ENCODE results near the gene ADD2. TPM values are rescaled to one million over a fixed set of nuclear protein-coding genes. Genes with fewer than 3 reads are reported as not detected.

The ADD2 gene
- total RNA-seq, 1 donor from 2014 or later = 3.4 TPM

DNA sequence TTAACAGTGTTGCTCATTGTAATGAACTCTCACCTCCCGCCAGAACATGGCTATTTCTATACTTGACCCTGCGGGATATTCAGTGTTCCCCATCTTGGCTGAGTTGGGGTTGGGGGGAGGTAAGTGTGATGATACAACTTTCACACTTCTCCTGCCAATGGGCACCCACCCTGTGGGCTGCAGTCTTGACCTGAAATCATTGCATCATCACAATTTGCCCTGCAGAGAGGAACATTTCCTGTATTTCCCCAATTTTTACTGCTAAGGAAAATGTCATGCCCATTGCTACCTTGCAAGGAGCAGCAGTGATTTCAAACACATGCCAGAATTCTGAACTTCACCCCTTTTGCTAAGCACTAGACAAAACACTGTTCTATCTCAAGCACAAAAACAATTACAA lies 92.1 kb downstream of the ADD2 start:
- intact Hi-C loops (cut with micrococcal nuclease) = no loop called here

DNA sequence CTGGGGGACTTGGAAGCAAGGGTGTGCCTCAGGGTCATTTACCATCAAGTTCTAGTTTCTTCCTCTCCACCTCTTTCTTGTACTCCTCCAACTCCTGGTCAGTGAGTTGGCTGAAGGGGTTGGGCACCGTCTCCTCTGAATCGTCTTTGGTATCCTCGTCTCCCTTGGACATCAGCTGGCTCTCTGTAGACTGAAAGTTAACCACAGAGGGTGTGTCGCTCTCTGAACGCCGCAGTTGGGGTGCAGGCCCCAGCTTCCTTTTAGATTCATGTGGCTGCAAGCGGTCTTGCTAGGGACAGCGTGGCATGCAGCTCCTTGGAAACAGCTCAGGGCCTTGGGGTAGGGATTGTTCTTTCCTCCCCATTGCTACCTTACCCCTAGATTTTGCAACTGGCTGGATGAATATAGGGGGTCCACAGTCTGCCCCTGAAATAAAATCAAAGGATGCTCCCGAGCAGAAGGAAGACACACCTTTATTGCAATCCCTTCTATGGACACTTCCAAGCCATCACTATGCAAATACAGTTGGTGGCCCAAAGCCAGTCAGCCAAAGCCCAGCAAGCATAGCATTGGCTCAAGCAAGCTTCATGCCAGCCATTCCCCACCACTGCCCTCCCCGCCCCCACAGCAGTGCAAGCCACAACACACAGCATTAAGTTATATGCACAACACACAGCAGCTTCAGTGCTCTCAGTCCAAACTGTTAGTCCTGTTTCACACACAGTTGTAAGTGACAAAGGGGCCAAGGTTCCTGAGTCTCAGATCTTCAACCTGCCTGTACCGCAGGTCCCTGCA lies 93.2 kb downstream of the ADD2 start:
- intact Hi-C loops (cut with micrococcal nuclease) = no loop called here

DNA sequence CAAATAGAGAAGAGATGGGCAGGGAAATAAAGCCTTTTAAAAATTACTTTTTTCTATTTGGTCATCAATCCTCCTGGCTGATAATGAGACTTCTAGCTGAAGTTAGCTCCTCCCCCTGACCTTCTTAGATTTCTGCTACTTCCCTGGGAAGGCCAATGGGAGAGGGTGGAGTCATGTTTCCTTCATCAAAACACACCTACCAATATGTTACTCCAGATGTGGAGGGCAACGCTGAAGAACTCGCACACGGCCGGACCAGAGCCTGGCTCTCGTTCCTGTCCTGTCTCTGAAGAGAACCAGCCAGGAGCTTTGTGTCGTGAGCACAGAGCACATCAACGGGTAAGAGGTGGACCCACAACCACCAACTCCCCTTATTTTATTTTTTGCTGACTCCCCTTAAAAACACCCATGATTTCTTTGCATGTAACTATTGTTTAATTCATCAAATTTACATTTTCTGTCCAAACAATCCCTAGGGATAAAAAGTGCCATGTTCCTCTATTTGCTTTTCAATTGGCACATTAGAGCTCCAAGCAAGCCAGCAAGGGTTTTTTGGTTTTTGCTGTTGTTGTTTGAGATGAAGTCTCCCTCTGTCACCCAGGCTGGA lies 94.9 kb downstream of the ADD2 start:
- intact Hi-C loops (cut with micrococcal nuclease) = no loop called here

DNA sequence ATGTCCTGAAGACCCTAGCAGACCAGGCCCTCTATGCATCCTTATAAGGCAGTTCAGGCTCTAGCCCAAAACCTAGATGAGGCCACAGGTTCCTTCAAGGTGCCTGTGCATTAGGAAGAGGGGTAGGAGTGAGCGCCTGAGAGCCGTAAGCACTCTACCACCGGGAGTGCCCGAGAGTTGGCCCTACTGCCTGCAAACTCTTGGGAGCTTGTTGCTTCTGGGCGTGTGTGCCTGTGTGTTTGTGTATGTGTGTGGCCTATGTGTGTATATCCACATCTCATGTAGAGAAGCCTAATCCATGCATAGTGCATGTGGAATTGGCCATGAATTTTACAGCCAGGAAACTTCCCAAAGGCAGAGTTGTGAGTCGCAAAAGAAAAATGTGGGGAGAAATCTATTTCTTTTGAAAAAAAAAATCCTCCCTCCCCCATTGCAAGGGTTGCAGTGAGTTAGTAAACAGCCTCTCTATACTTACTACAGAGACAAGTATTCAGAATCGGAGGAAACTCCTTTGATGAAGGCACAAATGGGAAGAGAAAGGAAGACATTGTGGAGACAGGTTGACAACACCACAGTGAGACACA lies 96.8 kb downstream of the ADD2 start:
- intact Hi-C loops (cut with micrococcal nuclease) = no loop called here

DNA sequence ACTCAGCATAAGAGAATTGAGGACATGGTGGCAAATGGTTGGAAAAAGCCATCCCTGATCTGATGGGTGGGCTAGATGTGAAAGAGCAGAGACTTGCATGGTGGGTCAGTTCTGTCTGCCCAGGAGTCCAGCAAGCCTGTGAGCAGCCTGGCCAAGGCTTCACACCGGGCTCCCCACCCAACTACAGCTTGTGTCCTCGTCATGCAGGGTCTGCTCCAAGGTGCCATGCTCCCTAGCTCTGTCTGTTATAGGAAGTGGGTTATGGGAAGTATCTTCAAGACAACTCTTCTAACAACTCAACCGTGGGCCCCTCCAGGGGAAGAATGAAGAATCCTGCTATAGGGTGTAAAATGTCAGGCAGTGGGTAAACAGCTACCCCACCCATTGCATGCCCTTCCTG lies 97.4 kb downstream of the ADD2 start:
- intact Hi-C loops (cut with micrococcal nuclease) = no loop called here

DNA sequence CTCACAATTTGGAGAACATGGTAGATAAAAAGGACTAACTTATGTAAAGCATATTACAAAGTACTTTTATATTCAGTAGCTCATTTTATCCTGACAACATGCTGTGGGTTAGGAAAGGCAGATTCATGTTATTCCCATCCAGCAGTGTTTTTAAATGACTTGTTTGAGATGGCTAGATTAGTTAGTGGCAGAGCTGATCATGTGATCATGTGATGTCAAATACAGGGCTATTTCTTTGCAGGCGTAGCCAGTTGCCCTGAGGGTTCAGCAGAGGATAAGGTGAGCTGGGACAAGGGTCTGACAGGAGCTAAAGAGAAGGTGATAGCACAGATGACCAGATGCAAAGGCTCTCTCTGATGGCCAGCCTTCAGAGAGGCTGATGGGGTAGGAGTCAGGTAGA lies 97.8 kb downstream of the ADD2 start:
- intact Hi-C loops (cut with micrococcal nuclease) = no loop called here

DNA sequence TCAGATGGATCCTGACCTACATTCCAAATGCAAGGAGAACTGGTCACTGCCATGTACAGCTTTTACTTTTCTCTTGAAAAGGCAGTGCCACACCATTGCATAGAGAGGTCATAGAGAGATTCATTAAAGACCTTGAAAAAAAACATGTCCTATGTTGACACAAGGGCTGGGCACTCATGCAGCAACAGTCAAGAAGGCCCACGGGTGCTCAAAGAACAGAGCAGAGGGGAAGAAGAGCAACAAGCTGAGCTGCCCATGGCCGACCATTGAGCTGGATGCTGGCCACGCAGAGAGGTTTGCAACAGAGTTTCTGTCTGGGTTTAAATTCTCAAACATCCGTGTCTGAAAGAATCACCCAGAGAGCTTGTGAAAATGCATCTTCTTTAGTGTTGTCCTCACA lies 99.1 kb downstream of the ADD2 start:
- intact Hi-C loops (cut with micrococcal nuclease) = no loop called here

DNA sequence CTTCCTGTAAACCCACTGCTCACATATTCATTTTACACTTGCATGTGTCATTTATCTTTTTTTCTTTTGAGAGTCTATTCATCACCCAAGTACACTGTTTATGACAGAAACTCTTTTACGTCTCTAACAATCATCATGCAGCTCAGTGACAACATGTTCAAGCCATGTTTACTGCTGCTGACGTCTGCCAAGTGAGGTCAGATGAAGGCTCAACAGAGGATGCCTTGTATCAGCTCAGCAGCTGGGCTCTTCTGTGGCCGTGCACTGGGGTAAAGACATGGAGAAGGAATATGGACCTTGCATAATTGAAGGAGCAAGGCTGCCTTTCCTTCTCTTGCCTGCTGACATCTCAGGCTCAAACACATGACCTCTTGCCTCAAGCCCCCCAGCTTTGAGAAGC lies 99.6 kb downstream of the ADD2 start:
- intact Hi-C loops (cut with micrococcal nuclease) = no loop called here

DNA sequence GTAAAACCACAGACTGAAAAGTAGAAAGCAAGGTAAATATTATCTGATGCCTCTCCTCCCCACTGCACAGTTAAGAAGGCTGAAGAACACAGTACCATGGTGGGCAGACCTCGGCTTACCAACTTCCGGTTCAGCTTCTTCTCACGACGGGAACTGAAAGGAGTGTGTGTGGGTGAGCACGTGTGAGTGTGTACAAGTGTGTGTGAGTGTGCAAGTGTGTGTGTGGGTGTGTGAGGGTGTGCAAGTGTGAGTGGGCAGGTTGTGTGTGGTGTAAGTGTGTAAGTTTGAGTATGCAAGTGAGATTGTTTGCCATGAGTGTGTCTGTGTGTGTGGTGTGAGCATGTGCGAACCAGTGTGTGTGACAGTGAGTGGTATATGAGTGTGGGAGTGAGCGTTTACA lies 103.5 kb downstream of the ADD2 start:
- intact Hi-C loops (cut with micrococcal nuclease) = no loop called here

DNA sequence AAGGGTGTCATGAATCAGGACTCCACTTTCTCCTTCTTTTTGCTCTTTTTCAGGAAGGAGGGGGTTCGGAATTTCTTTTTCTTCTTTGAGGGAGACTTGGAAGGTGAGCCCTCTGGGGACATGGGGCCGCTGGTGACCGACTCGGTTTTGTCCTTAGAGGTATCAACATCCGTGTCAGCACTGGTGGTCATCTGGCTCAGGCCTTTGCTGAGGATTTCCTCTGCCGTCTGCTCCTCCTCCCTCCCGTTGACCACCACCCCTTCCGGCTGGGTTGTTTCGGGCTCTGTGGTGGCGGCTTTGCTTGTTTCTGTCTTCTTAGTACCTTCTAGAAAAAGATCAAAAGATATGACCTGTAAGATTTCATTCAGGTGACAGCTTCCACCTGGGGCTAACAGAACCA lies 104.6 kb downstream of the ADD2 start:
- intact Hi-C loops (cut with micrococcal nuclease) = no loop called here

DNA sequence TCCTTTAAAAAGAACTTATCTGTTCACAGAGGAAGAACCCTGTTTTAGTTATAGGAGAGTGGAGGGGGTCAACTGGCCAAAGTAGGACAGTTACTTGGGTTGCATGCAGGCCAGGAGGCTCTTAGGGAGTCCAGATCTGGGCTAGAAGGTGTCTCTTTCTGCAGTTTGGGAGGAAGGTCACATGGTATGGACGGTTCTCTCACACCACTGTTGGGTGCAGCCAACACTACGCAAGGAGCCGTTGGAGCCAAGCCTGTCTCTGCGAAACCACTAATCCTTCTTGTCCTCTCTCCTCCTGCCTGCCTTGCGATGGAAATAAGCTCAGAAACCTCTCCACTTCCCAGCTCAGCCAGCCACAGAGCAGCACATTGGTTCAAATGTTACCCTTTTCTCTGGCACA lies 108.4 kb downstream of the ADD2 start:
- intact Hi-C loops (cut with micrococcal nuclease) = loop anchor here (5.0 to 10.0 kb wide), 2 partner anchors 203 to 285 kb away; no protein-coding TSS in a partner anchor

DNA sequence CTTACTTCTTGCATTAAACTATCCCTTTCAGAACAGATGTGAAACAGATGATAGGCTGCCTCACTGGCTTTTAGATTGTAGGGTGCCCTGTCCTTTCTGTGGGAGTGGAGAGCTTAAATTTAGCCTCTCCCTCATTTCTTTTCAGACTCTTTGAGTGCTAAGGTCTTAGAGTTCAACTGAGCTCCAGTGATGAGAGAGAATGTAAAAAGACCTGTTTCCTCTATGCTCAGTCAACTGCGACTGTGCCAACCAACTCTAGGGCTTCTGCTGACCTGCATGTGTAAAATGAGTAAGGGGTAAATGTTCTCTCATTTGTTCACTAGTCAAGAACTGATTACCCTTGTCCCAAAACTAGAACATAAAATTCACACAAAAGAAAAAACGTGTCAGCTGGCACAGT lies 109.5 kb downstream of the ADD2 start:
- intact Hi-C loops (cut with micrococcal nuclease) = loop anchor here (5.0 to 10.0 kb wide), 2 partner anchors 204 to 286 kb away; no protein-coding TSS in a partner anchor

DNA sequence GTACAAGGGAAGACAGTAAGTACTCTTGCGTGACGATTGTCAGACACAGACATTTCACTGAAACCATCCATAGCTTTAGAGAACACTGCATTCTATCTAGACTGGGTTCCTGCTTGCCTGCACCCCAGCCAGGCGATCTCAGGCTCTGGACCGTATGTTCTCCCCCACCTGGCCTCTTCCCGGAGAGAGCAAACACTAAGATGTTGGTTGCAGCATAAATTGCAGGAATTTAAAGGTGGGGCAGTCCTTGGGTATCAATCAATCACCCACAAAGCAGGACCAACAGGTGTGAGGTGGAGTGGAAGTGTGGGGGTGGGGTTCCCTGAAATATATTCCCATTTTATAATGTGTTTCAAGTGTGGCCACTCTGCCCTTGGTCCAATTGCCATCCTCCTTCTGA lies 110.8 kb downstream of the ADD2 start:
- intact Hi-C loops (cut with micrococcal nuclease) = loop anchor here (5.0 to 10.0 kb wide), 2 partner anchors 205 to 288 kb away; no protein-coding TSS in a partner anchor

DNA sequence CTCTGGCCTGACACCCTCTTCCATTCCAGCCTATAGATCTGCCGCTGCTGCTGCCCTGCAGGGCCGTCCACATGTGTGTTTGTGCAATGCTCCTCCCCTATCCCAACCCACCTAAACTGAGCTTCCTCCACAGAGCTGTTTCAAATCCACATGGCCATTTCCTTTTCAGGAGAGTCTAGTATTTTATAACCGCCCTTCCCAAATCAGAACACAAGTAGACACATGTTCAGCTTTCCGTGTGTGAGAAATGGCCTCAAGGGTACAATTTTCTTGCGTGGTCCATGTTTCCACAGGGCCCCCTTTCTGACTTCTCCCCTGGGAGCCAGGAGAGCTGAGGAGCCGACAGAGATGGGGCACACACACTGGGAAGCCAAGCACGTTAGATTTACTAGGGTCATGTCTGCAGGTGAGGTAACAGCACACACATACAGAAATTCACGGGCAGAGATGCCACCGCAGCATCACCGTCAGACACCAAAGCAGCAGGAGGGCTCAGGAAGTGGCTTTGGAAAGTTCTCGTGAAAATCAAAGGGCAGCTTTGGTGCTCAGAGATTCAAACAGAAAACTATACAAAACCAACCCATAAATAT lies 111.5 kb downstream of the ADD2 start:
- intact Hi-C loops (cut with micrococcal nuclease) = loop anchor here (5.0 to 10.0 kb wide), 2 partner anchors 206 to 288 kb away; no protein-coding TSS in a partner anchor

DNA sequence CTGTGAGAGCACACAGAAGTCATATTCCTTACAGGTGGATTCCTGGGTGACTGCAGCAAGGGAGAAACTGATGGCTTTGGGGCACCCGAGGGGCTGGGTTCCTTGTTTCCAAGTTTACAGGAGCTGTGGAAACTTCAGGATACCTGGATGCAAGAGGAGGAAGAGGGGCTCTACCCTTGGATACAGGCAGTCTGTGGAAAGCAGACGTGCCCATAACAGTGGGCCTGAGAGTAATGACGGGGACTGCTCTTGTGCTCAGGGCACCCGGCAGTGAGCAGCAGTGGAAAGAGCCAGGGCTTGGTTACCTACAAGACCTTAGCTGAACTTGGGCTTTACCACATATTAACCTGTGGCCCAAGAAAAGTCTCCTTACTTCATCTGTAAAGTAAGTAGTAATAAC lies 112.2 kb downstream of the ADD2 start:
- intact Hi-C loops (cut with micrococcal nuclease) = loop anchor here (2.0 to 10.0 kb wide), 3 partner anchors 129 to 289 kb away; no protein-coding TSS in a partner anchor

DNA sequence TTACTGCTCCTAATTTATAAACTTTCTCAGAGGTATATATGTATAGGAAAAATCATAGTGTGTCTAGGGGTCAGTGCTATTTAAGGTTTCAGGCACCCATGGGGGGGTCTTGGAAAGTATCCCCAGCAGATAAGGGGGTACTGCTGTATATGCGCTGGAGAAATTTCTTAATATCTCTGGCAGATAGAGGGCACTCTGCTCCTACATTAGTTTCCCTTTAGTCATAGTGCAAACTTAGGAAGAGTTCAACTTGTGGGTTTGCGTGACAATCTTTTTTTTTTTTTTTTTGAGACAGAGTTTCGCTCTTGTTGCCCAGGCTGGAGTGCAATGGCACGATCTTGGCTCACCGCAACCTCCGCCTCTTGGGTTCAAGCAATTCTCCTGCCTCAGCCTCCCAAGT lies 112.8 kb downstream of the ADD2 start:
- intact Hi-C loops (cut with micrococcal nuclease) = loop anchor here (2.0 to 10.0 kb wide), 3 partner anchors 130 to 290 kb away; no protein-coding TSS in a partner anchor

DNA sequence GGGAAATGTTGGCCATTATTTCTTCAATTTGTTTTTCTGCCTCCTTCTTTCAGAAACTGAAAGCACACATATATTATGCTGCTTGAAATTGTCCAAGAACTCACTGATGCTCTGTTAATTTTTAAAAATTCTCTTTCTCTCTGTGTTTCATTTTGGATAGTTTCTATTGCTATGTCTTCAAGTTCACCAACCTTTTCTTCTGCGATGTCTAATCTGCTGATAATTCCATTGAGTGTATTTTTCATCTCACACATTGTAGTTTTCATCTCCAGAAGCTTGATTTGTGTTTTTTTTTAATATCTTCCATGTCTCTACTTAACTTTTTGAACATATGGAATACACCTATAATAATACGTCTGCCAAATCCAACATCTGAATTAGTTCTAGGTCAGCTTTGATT lies 116.3 kb downstream of the ADD2 start:
- intact Hi-C loops (cut with micrococcal nuclease) = loop anchor here (10.0 kb wide), 1 partner anchor 293 kb away; no protein-coding TSS in a partner anchor

DNA sequence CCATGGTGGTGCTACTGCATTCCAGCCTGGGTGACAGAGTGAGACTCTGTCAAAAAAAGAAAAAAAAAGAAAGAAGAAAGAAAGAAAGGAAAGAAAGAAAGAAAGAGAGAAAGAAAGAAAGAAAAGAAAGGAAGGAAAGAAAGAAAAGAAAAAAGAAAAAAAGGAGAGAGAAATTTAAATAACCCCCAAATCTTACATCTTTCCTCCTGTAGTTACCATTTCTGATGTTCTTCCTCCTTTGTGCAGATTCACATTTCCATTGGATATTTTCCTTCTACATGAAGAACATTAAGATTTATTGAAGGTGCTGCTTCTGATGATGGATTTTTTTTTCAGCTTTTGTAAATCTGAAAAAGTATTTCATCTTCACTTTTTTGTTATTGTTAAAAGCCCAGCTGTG lies 117.0 kb downstream of the ADD2 start:
- intact Hi-C loops (cut with micrococcal nuclease) = loop anchor here (10.0 kb wide), 1 partner anchor 294 kb away; no protein-coding TSS in a partner anchor

DNA sequence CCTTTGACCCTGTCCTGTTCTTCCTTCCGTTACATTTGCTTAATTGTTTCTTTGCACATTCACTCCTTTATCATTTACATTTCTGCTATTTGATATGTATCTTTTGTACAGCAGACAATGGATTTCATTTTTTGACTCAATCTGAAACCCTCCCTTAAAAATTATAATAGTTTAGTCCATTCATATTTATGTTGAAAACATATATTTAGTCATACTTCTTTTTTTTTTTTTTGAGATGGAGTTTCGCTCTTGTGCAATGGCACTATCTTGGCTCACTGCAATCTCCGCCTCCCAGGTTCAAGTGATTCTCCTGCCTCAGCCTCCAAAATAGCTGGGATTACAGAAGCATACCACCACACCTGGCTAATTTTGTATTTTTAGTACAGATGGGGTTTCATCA lies 119.0 kb downstream of the ADD2 start:
- intact Hi-C loops (cut with micrococcal nuclease) = loop anchor here (1.0 to 2.0 kb wide), 2 partner anchors 308 to 345 kb away; no protein-coding TSS in a partner anchor

DNA sequence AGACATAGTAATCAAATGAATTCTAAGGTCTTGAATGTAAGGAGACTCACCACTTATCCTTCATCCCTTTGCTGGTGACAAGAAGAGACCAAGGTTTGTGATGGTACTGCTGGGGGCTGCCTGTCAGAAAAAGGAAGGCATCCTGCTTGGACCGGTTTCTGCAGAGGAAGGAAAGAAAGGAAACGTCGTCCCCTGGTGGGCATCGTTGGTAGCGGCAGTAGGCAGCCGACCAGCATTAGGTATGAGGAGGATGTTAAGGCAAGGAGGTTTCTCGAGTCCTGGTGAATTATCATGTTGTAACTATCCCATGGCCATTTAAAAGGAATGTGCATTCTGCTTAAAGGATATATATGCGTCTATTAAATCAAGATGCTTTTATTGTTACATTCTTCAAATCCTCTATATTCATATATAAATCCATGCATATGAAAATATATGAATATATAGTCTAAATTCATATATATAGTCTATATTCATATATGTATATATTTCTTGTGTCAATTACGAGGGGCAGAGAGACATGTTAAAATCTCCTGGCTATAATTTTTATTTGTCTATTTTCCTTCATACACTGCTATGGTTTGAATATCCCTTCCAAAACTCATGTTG lies 120.0 kb downstream of the ADD2 start:
- intact Hi-C loops (cut with micrococcal nuclease) = loop anchor here (1.0 to 2.0 kb wide), 2 partner anchors 307 to 344 kb away; no protein-coding TSS in a partner anchor

DNA sequence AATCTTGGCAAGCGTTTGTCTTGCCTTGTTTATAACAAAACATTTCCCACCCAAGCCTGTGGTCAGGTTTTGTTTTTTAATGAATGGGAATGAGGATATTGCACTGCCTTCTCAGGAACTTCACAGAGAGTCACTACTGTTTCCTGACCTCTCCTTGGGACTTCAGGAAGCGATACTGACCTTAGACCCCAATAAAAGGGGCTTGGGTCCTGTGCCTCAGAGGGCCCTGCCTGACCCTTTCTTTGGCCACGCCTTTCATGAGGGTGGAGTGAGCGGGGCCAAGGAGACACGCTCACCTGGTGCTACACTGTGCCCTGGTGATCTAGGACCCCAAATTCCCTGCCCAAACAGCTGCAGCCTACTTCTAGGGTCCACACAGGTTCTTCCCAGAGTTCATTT lies 121.6 kb downstream of the ADD2 start:
- intact Hi-C loops (cut with micrococcal nuclease) = no loop called here
